ENCODE measurements around the gene TMPRSS13.
"Not testable (repeated sequence)": the region's sequence is repeated elsewhere in the genome, so short reads cannot be mapped to it uniquely, and the experiment has no call there.

TMPRSS13 gene

GRCh38 chr11:117871160-117871559 lies 58.0 kb downstream of the TMPRSS13 start:
- no peak for DNase-seq (ENCODE audit: low read depth)

- no peak for DNase-seq (ENCODE audit: low read depth)
Measured at GRCh38 chr11:117870103-117870952, 58.9 kb downstream of the TMPRSS13 start.

- DNase-seq (ENCODE audit: low read depth), result no peak
Measured at GRCh38 chr11:117869604-117870003, 59.6 kb downstream of the TMPRSS13 start.

- DNase-seq (ENCODE audit: low read depth), result no peak
Measured at GRCh38 chr11:117868815-117869561, 60.2 kb downstream of the TMPRSS13 start.

GRCh38 chr11:117868088-117868487 lies 61.1 kb downstream of the TMPRSS13 start:
- no peak for DNase-seq (ENCODE audit: low read depth)

- DNase-seq (ENCODE audit: low read depth), result no peak
Measured at GRCh38 chr11:117866526-117866925, 62.7 kb downstream of the TMPRSS13 start.

GRCh38 chr11:117865546-117865945 lies 63.7 kb downstream of the TMPRSS13 start:
- not testable (repeated sequence) for DNase-seq (ENCODE audit: low read depth)

GRCh38 chr11:117863383-117863782 lies 65.8 kb downstream of the TMPRSS13 start:
- DNase-seq (ENCODE audit: low read depth), result no peak

GRCh38 chr11:117862753-117863152 lies 66.4 kb downstream of the TMPRSS13 start:
- no peak for DNase-seq (ENCODE audit: low read depth)

- DNase-seq (ENCODE audit: low read depth), result no peak
Measured at GRCh38 chr11:117862019-117862725, 67.0 kb downstream of the TMPRSS13 start.

- no peak for DNase-seq (ENCODE audit: low read depth)
Measured at GRCh38 chr11:117861151-117862018, 67.8 kb downstream of the TMPRSS13 start.

- DNase-seq (ENCODE audit: low read depth), result no peak
Measured at GRCh38 chr11:117860139-117860538, 69.1 kb downstream of the TMPRSS13 start.

GRCh38 chr11:117859488-117860112 lies 69.6 kb downstream of the TMPRSS13 start:
- no peak for DNase-seq (ENCODE audit: low read depth)

- DNase-seq (ENCODE audit: low read depth), result no peak
Measured at GRCh38 chr11:117859061-117859460, 70.1 kb downstream of the TMPRSS13 start.

GRCh38 chr11:117857734-117858414 lies 71.3 kb downstream of the TMPRSS13 start:
- DNase-seq (ENCODE audit: low read depth), result no peak

- no peak for DNase-seq (ENCODE audit: low read depth)
Measured at GRCh38 chr11:117855912-117856651, 73.1 kb downstream of the TMPRSS13 start.

GRCh38 chr11:117855186-117855845 lies 73.9 kb downstream of the TMPRSS13 start:
- no peak for DNase-seq (ENCODE audit: low read depth)

- no peak for DNase-seq (ENCODE audit: low read depth)
Measured at GRCh38 chr11:117852309-117852708, 76.9 kb downstream of the TMPRSS13 start.

- no peak for DNase-seq (ENCODE audit: low read depth)
Measured at GRCh38 chr11:117851852-117852251, 77.3 kb downstream of the TMPRSS13 start.
